GM12878 (cell line): Measurements from ENCODE around the gene STRIP2. TPM values are rescaled to one million over a fixed set of nuclear protein-coding genes. Genes with fewer than 3 reads are reported as not detected.

Experiments
- ATAC-seq: fragments of 200-7000 bp; cut with Tn5 transposase; 3 replicates; pipeline ENCODE4 v1.9.1; 2020; ENCODE audit warnings: mild to moderate bottlenecking, moderate library complexity
- BruUV-seq: library from RNA; stranded (reverse); fragments of 400-500 nt; replicated peaks from 2 replicates; lab custom pipeline; 2021; lab: Mats Ljungman, UMichigan
- CTCF ChIA-PET: fragments of 300-600 bp; sonication (Branson Sonifier 250); formaldehyde crosslinking; extraction: SDS; loops from one replicate; lab custom pipeline; 2021; ENCODE audit warnings: inconsistent platforms; lab: Yijun Ruan, JAX
- POLR2A ChIA-PET: fragments of 350-600 bp; formaldehyde crosslinking; extraction: SDS; loops from one replicate; lab custom pipeline; 2021; ENCODE audit warnings: inconsistent platforms; lab: Charles Lee
- RAD21 ChIA-PET: fragments of 300-600 bp; sonication (Branson Sonifier 250); formaldehyde crosslinking; loops from one replicate; lab custom pipeline; 2023; ENCODE audit warnings: antibody characterized with exemption; ENCODE audit not compliant: unreplicated experiment; lab: Charles Lee
- SMC1A ChIA-PET: fragments of 300-600 bp; sonication (Branson Sonifier 250); formaldehyde crosslinking; loops from one replicate; lab custom pipeline; 2023; ENCODE audit not compliant: unreplicated experiment, uncharacterized antibody; lab: Charles Lee
- DNase-seq: peaks from one replicate; pipeline ENCODE4 v3.0.0-alpha.2; 2011; ENCODE audit warnings: low read depth, low spot score
- FAIRE-seq: peaks from 3 replicates; lab custom pipeline; 2011; peaks lifted over from hg19 to GRCh38; lab: Jason Lieb, UNC
- H2AFZ ChIP-seq: 2 replicates; pipeline ENCODE4 v1.6.0; 2011; ENCODE audit warnings: low read depth, low read length, control low read depth; ENCODE audit not compliant: control insufficient read depth
- H3K27ac ChIP-seq: 2 replicates; pipeline ENCODE4 v1.5.1; 2011; ENCODE audit warnings: control low read depth; ENCODE audit not compliant: control insufficient read depth, insufficient read depth
- H3K27me3 ChIP-seq, 2 experiments: replicated peaks in 1 of 2; 2 replicates each; pipeline versions ENCODE4 v1.6.0 to v1.6.1; 2011; ENCODE audit warnings: low read length in 1 of 2; ENCODE audit not compliant: control insufficient read depth in 2 of 2, insufficient read depth in 2 of 2
- H3K36me3 ChIP-seq, 2 experiments: 2 replicates each; pipeline ENCODE4 v1.5.1; 2011; ENCODE audit warnings: low read length in 1 of 2; ENCODE audit not compliant: control insufficient read depth in 2 of 2, insufficient read depth in 2 of 2
- H3K4me1 ChIP-seq: 2 replicates; pipeline ENCODE4 v1.6.1; 2011; ENCODE audit warnings: mild to moderate bottlenecking, low read length, moderate library complexity, mixed read lengths; ENCODE audit not compliant: control insufficient read depth, insufficient read depth
- H3K4me2 ChIP-seq: 2 replicates; pipeline ENCODE4 v1.6.0; 2011; ENCODE audit warnings: control low read depth; ENCODE audit not compliant: control insufficient read depth, insufficient read depth
- H3K4me3 ChIP-seq: fragments of 200-600 bp; sonication (generic); 2 replicates; pipeline ENCODE4 v1.5.1; 2016
- H3K79me2 ChIP-seq: 2 replicates; pipeline ENCODE4 v1.6.0; 2011; ENCODE audit warnings: low read length; ENCODE audit not compliant: control insufficient read depth, insufficient read depth
- H3K9ac ChIP-seq: 2 replicates; pipeline ENCODE4 v1.8.0; 2011; ENCODE audit warnings: low read length, control low read depth, mixed read lengths; ENCODE audit not compliant: control insufficient read depth, insufficient read depth
- H3K9me3 ChIP-seq: replicated peaks from 3 replicates; pipeline ENCODE4 v1.5.1; 2011; ENCODE audit warnings: mild to moderate bottlenecking, low read length; ENCODE audit not compliant: control insufficient read depth, insufficient read depth
- H4K20me1 ChIP-seq: 2 replicates; pipeline ENCODE4 v1.6.0; 2011; ENCODE audit not compliant: control insufficient read depth, insufficient read depth
- BRCA1 ChIP-seq: IDR thresholded peaks from 2 replicates; pipeline ENCODE4 v1.6.1; 2011; ENCODE audit warnings: low read depth, low read length, improper control_type of control experiment
- MEF2A ChIP-seq: IDR thresholded peaks from 2 replicates; pipeline ENCODE4 v1.6.1; 2011; ENCODE audit warnings: low read depth, mild to moderate bottlenecking, low read length, moderate library complexity; ENCODE audit not compliant: insufficient read depth
- PAX5 ChIP-seq: IDR thresholded peaks from 2 replicates; pipeline ENCODE4 v1.6.1; 2011; ENCODE audit warnings: low read depth, low read length, borderline replicate concordance
- RELA ChIP-seq: fragments of 450-650 bp; IDR thresholded peaks from 2 replicates; pipeline ENCODE4 v1.8.0; 2014; ENCODE audit warnings: borderline replicate concordance; ENCODE audit not compliant: partially characterized antibody
- WGBS: methylation state at CpG from one replicate; pipeline ENCODE4 v1.1.6; 2016; ENCODE audit warnings: low lambda C conversion rate; ENCODE audit not compliant: insufficient replicate concordance, insufficient coverage; ENCODE audit errors: missing lambda C conversion rate; 5-methylcytosine and 5-hydroxymethylcytosine counted together
- in situ Hi-C: fragments of 300-500 bp; cut with MboI; formaldehyde crosslinking; loops from 9 replicates; pipeline ENCODE4 v1.14.3; 2018; ENCODE audit warnings: mixed read lengths
- intact Hi-C: fragments of 100-400 bp; cut with micrococcal nuclease; formaldehyde crosslinking; loops from one replicate; pipeline ENCODE4 v1.14.2; 2022; ENCODE audit not compliant: unreplicated experiment
- polyA plus RNA-seq, 11 experiments: library from polyadenylated mRNA; depleted of rRNA in 4 of 11; unstranded in 6 of 11; stranded (reverse) in 5 of 11; fragments of >200 nt; fragmentation: Nextera tagmentation in 4 of 11; fragmentation: Illumina TruSeq in 1 of 11; extraction: Ambion mirVana in 4 of 11; extraction: Trizol in 1 of 11; gene quantifications; 1 replicate in 1 of 11; 2 replicates in 10 of 11; pipeline versions ENCODE4 v1.2.1 to v1.2.3, GENCODE V29; 2011 to 2016; ENCODE audit warnings: inconsistent platforms in 2 of 11, missing spikeins in 2 of 11, low read depth in 1 of 11
- total RNA-seq, 4 experiments: library from RNA; depleted of rRNA in 3 of 4; stranded (reverse); fragments of >200 nt in 3 of 4; fragmentation: Illumina TruSeq in 1 of 4; extraction: Trizol in 1 of 4; gene quantifications; 2 replicates each; pipeline versions ENCODE4 v1.2.1 to v1.2.3, GENCODE V29; 2013 to 2021
- TF ChIP-seq, protein P1 (sequence below): fragments of 450-650 bp; IDR thresholded peaks from 2 replicates; pipeline ENCODE4 v1.6.1; 2016; ENCODE audit warnings: mild to moderate bottlenecking
- TF ChIP-seq, protein P2 (sequence below): fragments of 450-650 bp; IDR thresholded peaks from 2 replicates; pipeline ENCODE4 v1.6.1; 2017; ENCODE audit warnings: antibody characterized with exemption, mild to moderate bottlenecking, moderate library complexity

Gene STRIP2
- total and polyA plus RNA-seq, 10 of the 15 experiments (the other 5 are each of a cell fraction or from before 2014, with no cell fraction given): 0.48 to 5.8 (median 1.8) TPM

DNA sequence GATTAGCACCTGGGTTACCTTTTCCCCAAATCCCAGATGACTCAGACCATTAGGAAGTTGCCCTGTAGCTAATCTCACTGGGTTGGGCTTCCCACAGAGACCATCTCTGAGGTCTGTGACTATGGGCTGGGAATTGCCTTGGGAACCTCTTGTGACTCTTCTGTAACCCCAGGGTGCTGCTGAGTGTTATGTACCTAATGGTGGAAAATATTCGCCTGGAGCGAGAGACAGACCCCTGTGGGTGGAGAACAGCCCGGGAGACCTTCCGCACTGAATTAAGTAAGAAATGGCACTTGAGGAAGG lies 20.0 kb downstream of the STRIP2 start:
- no peak for ATAC-seq
- CTCF ChIA-PET: interaction anchor here (2.7 kb wide), 1 partner anchor 87 kb away, joined by 6 read pairs; no protein-coding TSS in a partner anchor
- in situ Hi-C loops: no loop called here

More for the DNA sequence above, 20.0 kb downstream of the STRIP2 start:
- Histone ChIP-seq H4K20me1 (no peaks in the 10 kb centered on the region), H3K27ac (no peak overlapping the region), H3K4me2 (no peak overlapping the region), H3K36me3 (no peaks in the 10 kb centered on the region), H3K9ac (no peak overlapping the region), H3K9me3 (peaks cover 1% of the 10 kb centered on the region; the same call in 1 of the 3 replicates), H3K79me2 (no peaks in the 10 kb centered on the region), H3K4me3 (no peak overlapping the region), H3K27me3 (no peaks in the 10 kb centered on the region), H3K4me1 (no peaks in the 10 kb centered on the region), H2AFZ (no peak overlapping the region)
- no peak for FAIRE-seq
- TF ChIP-seq, protein P1, sequence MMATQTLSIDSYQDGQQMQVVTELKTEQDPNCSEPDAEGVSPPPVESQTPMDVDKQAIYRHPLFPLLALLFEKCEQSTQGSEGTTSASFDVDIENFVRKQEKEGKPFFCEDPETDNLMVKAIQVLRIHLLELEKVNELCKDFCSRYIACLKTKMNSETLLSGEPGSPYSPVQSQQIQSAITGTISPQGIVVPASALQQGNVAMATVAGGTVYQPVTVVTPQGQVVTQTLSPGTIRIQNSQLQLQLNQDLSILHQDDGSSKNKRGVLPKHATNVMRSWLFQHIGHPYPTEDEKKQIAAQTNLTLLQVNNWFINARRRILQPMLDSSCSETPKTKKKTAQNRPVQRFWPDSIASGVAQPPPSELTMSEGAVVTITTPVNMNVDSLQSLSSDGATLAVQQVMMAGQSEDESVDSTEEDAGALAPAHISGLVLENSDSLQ: no peak
- no peak for TF ChIP-seq BRCA1
- no peak for TF ChIP-seq PAX5
- no peak for TF ChIP-seq RELA
- no peak for TF ChIP-seq MEF2A
- TF ChIP-seq, protein P2, sequence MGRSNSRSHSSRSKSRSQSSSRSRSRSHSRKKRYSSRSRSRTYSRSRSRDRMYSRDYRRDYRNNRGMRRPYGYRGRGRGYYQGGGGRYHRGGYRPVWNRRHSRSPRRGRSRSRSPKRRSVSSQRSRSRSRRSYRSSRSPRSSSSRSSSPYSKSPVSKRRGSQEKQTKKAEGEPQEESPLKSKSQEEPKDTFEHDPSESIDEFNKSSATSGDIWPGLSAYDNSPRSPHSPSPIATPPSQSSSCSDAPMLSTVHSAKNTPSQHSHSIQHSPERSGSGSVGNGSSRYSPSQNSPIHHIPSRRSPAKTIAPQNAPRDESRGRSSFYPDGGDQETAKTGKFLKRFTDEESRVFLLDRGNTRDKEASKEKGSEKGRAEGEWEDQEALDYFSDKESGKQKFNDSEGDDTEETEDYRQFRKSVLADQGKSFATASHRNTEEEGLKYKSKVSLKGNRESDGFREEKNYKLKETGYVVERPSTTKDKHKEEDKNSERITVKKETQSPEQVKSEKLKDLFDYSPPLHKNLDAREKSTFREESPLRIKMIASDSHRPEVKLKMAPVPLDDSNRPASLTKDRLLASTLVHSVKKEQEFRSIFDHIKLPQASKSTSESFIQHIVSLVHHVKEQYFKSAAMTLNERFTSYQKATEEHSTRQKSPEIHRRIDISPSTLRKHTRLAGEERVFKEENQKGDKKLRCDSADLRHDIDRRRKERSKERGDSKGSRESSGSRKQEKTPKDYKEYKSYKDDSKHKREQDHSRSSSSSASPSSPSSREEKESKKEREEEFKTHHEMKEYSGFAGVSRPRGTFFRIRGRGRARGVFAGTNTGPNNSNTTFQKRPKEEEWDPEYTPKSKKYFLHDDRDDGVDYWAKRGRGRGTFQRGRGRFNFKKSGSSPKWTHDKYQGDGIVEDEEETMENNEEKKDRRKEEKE: no peak
- no TSS peak for BruUV-seq
- ChIA-PET POLR2A (no interaction called here), RAD21 (interaction anchor here (1.5 kb wide), 1 partner anchor 86 kb away, joined by 5 read pairs; no protein-coding TSS in a partner anchor), SMC1A (interaction anchor here (1.1 kb wide), 1 partner anchor 16 kb away, joined by 3 read pairs; no protein-coding TSS in a partner anchor)
- no peak for DNase-seq
- WGBS: 97% methylated on average over 4 of the region's 4 CpGs
- intact Hi-C loops: no loop called here
